NCI-H1048 (cell line): ENCODE results near the gene ADAT3.

ENCODE experiments used
- DNase-seq: peaks from one replicate; lab custom pipeline; 2025; lab: John Stamatoyannopoulos, UW

The ADAT3 gene

DNA sequence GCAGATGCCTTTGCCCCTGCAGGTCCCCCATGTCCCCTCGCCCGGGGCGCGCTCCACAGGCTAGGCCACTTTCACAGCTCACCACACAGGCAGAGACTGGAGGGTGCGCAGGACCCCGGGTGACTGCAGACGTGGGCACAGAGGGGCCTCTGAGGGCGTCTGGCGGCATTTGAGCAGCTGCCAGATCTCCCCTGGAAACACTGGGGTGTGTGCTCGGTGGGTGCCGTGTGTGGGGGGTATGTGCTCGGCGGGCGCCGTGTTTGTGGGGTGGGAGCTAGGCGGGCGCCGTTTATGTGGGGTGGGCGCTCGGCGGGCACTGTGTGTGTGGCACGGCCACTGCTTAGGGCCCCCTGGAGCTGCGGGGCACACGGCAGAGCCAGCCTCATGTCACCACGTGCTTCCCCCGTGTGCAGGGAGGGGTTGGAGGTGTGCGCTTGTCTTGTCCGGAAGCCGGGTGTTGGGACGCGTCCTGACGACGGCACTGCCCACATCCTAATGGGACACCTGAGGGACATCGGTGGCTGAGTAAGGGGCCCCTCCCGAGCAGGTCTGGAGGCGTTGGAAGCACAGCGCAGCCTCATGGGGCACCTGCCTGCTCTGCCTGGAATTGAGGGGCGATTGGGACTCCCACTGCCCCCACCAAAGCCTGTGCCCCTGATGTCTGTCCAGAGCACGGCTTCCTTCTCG is 52.5 kb downstream of the ADAT3 start:
- no peak for DNase-seq

DNA sequence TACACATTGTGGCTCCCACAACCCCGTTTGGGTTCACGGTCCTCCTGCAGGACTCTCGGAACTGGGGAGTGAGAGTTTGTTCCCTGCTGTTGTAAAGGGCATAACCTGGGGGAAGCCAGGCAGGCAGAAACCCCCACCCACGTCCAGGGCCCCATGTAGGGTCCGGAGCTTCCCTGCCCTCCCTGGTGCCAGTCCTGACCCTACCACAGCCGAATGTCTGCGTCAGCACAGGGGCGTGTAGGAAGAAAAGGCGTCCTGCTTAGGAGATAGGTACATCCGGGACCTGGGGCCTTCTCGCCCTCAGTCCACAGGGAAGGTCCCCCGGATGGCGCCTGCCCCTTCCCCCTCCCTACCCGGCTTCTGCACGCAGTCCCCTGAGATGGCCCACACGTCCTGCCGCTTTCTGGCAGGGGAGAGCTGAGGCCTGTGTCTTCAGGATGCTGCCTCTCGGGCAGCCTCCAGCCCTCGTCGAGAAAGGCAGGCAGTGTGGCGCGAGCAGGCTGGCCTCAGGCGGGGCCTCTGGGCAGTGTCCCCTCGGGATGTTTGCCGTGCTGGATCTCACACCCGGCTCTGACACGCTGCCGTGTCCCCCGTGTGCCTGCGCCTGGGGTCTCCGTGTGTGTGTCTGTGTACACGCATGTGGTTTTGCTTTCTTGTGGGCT is 54.9 kb downstream of the ADAT3 start:
- no peak for DNase-seq

DNA sequence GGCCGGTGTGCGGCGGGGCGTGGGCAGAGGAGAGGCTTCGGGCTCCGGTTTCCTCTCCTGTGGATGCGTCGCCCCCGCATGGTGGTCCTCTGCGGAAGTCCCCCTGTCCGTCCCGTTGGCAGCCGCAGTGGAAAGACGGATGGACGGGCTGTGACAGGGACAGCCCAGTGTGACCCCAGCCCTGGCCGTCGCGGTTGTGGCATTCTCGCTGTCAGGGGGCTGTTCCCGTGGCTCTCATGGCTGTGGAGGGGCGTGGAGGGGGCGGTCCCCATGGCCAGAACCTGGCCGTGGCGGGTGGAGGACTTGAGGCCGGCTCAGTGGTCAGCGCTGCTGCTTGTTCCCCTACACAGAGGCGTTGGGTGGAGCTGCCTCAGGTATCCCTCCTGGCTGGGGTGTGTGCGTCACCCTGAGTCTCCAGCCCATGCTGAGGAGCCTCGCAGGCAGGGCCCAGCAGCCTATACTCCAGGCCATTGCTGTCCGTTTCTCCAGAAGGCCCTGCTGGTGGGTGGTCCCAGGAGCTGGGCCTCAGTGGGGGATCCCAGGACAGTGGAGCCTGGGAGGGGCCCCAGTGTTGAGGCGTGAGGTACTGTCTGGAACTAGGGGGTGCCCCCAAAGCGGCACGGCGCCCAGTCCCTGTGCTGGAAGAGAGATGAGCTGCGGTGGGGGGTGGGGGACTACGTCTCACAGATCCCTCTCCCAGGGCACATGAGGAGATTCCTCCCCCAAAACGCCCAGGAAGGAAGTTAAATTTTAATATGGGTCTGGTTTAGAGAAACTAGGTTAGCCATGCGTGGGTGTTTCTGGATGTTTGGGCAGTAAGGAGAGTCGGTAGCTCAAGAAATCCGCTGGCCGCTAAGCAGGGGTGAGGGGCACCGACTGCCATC is 56.0 kb downstream of the ADAT3 start:
- DNase-seq: no peak

DNA sequence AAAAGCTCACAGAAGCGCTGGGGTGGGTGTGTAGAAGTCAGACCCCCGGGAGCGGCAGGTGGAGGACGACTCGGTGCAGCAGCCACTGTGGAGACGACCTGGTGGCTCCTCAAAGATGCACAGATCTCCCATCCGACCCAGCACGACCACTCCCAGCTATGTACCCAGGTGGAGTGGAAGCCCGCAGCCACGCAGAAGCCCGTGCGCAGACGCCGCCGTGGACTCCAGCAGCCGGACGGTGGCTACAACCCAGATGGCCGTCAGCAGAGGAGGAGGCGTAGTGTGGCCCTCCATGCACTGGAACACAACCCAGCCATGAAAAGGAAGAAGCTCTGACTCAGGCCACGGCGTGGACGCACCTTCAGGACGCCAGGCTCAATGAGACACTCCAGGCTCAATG is 57.5 kb downstream of the ADAT3 start:
- no peak for DNase-seq
